ENCODE data around the gene ZNF74.

ZNF74 gene

GRCh38 chr22:20422271-20423007 lies 28.5 kb downstream of the ZNF74 start:
- DNase-seq, result peak; percentile 57

DNA sequence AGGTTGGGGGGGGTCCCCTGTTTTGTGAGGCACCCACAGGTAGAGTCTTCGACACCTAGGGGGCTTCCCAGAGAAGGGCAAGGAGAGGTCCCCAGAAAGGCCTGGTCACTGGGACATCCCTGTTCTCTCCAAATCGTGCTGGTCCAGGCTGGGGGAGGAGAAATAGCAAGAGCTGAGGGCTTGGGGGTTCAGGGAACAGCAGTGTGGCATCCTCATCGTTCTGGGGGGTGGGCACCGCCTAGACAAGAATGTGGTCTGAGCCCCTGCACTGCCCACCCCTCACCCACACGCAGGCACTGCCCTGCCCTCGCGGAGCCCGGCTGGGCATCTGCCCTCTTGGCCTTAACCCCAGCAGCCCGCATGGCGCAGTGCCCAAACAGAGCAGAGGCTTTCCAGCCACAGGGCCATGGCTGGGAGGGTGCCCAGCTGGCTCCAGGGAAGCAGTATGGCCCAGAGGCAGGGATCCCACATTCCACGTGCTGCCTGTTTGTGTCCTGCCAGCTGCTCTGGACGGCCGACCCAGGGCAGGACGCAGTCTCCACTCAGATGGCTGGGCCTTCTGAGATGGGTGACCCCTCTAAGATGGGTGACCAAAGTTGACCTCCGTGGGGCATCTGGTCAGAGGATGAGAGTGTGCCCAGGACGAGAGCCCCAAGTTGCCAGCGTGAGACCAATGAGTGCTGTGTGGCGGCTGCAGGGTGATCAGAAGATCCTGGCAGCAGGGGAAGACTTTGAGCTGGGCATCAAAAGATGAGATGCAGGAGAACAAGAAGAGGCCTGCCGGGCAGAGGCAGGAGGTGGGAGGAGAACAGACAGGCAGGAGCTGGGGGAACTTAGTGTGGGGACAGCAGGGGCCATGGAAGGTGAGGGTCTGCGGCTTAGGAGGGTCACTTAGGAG lies 29.3 kb downstream of the ZNF74 start:
- peak; percentile 53 for DNase-seq

GRCh38 chr22:20423906-20424551 lies 30.1 kb downstream of the ZNF74 start:
- no peak for DNase-seq

GRCh38 chr22:20424568-20424931 lies 30.6 kb downstream of the ZNF74 start:
- DNase-seq, result no peak

- peak; percentile 67 for DNase-seq
Measured at GRCh38 chr22:20424932-20425565, 31.1 kb downstream of the ZNF74 start.

DNA sequence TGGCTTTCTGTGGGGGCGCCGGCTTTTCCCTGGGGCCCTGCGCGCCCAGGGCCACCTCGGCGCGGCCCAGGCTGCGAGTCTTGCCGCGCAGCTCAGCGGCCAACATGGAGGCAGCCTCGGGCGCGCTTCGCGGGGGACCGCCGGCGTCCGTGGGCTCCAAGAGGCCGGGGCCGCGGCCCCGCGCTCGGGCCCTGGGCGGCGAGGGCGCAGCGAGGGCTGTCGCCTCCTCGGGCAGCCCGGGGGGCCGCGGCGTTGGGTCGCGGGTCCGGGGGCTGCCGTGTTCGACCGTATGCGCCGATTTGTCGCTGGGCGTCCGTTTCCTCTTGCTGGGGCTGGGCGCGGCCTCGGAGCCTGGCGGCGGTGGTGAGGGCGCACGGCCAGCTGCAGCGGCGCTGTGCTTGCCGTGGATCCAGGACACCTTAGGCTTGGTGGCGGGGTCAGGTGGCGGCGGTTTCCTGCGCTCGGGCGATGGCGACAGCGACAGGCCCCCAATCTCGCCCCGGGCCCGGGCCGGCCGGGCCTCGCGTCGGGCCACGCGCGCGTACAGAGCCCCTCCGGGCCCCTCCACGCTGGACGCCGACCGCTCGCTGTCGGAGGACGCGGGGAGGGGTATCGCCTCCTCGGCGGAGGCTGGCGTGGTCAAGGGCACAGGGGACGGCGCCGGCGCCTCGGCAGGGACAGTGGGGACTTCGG lies 31.8 kb downstream of the ZNF74 start:
- DNase-seq, result no peak

DNA sequence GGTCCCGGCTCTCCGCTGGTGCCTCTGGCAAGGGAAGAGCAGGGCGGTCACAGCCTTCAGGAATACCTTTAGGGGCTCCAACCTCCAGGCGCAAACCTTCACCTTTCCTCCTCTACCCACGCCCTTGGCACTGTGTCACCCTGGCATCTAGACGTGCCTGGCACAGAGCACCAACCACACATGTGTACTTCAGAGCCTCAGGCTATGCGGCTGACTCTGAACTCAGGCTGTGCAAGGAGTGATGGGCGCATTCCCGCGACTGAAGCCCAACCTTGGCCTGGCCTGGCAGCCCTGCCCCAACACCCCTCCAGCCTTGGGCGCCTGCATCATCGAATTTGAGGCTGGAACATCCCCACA lies 32.3 kb downstream of the ZNF74 start:
- no peak for DNase-seq

- peak; percentile 58 for DNase-seq
Measured at GRCh38 chr22:20427104-20427944, 33.4 kb downstream of the ZNF74 start.

DNA sequence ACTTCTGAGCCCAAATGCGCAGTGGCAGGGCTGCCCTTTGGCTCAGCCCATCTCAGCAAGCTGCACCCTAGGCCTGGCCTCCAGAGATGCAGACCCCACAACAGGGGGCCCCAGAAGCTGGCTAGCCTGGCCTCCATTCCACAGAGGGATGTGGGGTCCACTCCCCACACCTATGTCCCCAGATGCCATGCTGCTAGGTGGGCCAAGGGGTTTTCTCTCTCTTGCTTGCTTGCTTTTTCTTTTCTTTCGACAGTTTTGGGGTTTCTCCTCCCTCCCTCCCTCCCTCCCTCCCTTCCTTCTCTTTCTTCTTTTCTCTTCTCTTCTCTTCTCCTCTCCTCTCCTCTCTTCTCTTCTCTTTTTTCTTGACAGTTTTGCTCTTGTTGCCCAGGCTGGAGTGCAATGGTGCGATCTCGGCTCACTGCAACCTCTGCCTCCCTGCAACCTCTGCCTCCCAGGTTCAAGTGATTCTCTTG lies 34.0 kb downstream of the ZNF74 start:
- DNase-seq, result no peak

GRCh38 chr22:20428496-20429253 lies 34.7 kb downstream of the ZNF74 start:
- DNase-seq, result peak; percentile 28

GRCh38 chr22:20429254-20430100 lies 35.5 kb downstream of the ZNF74 start:
- peak; percentile 93 for DNase-seq

DNA sequence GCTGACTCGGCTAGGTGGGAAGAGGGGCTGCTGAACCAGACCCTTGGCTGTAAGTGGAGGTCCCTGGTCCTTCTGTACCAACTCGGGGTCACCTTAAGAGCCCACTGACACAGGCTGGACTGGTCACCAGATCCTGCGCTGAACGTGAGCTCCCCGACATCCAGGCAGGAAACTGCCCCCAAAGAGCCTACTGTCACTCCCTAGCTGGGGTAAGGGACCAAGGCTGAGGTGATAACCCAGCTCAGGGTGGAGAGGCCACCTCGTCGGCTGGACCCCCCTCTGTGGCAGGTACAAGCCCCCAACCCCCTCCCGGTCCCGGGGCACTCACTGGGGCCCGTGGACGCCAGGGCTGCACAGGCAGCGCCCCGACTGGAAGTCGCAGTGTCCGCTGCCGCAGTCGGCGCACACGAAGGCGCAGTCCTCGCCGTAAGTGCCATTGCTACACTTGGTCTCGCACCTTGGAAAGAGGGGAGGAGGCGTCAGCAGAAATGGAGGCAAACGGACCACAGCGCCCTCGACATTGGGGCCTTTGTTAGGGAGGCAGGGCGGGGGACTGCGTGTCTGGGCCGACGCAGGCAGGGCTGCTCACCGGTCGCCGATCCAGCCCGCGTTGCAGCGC lies 36.3 kb downstream of the ZNF74 start:
- peak; percentile 71 for DNase-seq

DNA sequence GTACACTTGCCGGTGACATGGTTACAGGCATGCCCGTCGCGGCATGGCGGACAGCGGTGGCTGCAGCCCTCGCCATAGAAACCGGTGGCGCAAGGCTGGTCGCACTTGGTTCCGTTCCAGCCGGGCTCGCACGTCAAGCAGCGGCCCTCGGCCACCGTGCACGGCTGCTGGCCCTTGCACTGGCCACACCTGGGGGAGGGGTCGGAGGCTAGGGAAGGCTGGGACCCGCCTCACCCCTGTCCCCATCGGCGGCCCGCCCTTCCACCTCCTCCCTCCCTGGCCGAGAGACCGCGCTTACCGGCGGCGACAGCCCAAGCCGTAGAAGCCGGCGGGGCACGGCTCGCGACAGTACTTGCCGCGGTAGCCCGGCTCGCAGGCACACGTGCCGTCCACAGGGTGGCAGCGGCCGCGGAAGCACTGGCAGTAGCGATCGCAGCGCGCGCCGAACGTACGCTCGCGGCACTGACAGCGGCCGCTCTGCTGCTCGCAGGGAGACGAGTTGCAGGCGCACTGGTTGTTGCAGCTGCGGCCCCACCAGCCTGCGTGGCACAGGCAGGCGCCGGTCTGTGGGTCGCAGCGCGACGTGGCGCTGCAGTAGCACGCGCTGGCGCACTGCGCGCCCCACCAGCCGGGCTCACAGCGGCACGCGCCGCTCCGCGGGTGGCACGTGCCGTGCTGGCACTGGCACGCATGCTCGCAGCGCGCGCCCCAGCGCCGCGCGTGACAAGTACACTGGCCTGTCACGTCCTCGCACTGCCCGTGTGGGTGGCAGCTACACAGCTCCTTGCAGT lies 37.0 kb downstream of the ZNF74 start:
- DNase-seq, result peak; percentile 86

GRCh38 chr22:20431511-20432192 lies 37.7 kb downstream of the ZNF74 start:
- DNase-seq, result no peak

DNA sequence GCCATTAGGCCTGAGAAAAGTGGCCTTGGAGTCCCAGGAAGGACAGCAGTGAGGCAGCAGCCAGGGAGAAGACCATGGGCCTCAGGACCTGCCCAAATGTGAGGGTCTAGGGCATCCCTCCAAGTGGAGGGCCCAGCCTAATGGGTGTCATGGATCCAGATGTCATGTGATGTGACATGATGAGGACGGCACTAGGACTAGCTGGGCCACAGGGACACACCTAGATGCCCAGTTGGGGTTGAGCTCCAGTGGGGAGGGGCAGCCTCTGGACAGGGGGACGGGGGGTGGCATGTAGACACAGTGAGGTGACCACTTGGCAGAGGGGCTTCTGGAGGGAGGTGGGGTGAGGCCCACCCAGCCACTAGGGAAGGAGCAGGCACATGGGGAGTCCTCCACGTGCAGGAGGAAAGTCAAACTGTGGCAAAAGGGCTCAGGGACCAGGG lies 38.3 kb downstream of the ZNF74 start:
- DNase-seq, result no peak

DNA sequence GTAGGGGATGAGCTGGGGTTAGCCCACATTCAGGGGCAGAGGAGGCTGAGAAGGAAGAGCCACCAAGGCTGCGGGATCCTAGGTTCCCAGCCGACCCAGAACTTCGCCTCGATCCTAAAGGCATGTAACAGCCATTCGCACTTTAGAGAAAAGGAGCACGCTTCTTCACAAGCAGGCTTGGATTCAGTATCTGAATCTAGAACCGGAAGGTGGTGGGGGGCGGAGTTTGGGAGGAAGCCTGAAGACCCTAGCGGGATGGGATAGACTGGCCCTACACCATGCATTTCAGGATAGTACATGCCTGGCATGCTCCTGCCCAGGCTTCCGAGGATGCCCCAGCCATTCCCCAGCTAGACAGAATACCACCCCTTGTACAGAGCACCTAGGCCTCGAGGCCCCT lies 39.2 kb downstream of the ZNF74 start:
- DNase-seq, result no peak

DNA sequence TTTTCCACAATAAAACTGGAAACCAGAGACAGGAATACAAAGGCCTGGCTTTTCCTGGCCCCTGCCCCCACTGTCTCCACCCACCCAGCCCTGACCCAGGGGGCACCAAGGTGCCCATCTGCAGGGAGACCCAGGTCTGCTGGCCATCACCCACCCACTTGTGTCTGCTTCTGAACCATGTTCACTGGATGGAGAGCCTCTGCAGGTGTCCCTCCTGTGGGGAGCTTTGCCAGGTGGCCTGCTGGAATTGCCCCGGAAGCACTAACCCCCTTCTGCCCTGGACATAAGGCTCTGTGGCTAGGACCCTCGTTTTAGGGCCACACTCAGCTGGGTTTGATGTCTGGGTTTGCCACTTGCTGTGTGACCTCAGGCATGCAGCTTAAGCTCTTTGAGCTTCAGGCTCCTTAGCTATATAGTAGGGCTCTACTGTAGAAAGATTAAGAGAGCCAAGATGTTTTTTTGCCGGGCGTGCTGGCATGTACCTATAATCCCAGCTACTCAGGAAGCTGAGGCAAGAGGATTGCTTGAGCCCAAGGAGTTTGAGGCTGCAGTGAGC lies 39.8 kb downstream of the ZNF74 start:
- no peak for DNase-seq
